GM21390 (cell line): ENCODE measurements around the gene ZER1.
"Not testable (repeated sequence)": the region's sequence is repeated elsewhere in the genome, so short reads cannot be mapped to it uniquely, and the experiment has no call there.

Source experiments
- ATAC-seq: cut with Tn5 transposase; IDR thresholded peaks from one replicate; pipeline ENCODE4 v1.9.1; 2021; ENCODE audit not compliant: unreplicated experiment

Gene ZER1

GRCh38 chr9:128788445-128788844 lies 16.7 kb upstream of the ZER1 start:
- ATAC-seq: no peak

- no peak for ATAC-seq
Measured at GRCh38 chr9:128787659-128788058, 15.9 kb upstream of the ZER1 start.

DNA sequence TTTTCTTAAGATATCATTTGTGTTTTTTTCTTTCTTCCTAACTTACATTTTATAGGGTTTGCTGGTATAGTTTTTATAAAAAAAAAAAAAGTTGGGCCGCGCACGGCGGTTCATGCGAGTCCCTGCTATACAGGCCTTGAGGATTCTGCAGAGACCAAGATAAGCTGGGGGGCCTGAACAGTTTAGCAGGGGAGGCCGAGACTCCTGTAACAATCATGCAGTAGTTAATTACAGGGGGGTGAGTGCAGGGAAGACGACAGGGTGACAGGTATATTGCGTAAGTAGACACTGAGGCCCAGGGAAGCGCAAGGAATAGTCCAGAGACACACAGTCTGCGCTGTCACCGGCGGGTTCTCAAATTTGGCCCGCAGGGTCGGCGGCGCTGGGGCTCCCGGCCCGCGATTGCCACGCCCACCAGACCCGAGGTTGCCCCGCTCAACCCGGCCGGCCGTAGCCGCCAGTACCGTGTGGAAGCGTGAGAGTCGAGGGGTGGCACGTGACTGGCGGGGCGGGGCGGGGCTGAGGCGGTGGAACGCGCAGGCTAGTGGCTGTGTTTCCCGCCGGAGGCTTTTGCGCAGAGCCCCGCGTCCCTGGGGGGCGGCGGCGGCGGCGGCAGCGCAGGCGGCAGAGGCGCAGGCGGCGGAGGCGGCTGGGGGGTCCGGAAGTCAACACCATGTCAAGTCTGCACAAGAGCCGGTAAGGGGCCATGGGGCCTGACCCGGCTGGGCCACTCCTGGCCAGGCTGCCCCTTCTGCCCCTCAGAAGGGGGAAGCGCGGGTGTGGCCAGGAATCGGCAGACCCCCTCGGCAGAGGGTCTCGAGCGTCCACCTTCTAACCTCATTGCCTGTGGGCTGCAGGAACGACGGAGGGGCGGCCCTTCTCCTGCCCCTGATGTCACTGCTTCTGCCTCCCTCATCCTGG lies 15.2 kb upstream of the ZER1 start, which contains the start of gene TBC1D13:
TSS of gene TBC1D13 (plus strand) at position 573 of the 921 bp plus-strand sequence. CDS start at position 674, 101 bp downstream.
- ATAC-seq: peak; percentile 89

GRCh38 chr9:128785427-128785826 lies 13.7 kb upstream of the ZER1 start:
- ATAC-seq: no peak

DNA sequence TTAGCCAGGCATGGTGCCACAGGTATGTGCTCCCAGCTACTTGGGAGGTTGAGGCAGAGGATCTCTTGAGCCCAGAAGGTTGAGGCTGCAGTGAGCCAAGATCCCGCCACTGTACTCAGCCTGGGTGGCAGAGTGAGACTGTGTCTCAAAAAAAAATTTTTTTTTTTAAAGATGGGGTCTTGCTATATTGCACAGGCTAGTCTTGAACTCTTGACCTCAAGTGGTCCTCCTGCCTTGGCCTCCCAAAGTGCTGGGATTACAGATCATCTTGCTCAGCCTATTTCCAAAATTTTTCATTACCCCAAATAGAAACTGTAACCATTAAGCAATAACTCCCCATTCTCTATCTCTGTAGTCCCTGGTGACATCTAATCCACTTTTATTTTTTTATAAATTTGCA lies 10.9 kb upstream of the ZER1 start:
- no peak for ATAC-seq

DNA sequence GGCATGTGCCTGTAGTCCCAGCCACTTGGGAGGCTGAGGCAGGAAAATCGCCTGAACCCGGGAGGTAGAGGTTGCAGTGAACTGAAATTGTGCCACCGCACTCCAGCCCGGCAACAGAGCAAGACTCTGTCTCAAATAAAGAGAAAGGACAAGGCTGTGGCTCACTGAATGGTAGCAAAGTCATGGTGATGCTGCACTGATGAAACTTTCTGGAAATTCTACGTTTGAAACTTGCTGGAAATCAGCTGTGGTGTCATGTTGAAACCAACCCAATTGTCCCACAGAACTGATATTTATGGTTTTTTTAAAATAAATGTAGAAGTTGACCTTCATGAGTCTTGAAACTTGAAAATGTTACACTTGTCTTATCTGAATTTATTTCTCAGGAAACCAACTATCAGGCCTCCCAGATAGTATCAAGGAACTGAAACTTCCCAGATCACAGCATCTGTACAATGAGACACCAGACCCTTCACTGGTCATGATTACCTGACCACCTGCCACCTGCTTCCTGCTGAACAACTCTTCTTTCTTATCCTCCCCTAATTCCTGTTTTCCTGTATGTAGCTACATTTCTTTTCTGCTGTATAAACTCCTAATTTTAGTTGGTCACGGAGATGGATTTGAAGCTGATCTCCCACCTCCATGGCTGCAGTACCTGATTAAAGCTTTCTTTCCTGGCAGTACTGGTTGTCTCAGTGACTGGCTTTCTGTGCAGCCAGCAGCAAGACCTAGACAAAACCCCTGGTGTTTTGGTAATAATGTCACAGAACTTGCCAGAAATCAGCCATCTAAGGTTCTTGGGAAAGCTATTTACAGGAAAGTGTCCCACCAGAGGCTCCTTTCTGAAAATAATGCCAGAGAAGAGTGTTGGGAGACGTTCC lies 9.7 kb upstream of the ZER1 start:
- ATAC-seq: no peak

GRCh38 chr9:128780093-128780492 lies 8.4 kb upstream of the ZER1 start:
- ATAC-seq: not testable (repeated sequence)

DNA sequence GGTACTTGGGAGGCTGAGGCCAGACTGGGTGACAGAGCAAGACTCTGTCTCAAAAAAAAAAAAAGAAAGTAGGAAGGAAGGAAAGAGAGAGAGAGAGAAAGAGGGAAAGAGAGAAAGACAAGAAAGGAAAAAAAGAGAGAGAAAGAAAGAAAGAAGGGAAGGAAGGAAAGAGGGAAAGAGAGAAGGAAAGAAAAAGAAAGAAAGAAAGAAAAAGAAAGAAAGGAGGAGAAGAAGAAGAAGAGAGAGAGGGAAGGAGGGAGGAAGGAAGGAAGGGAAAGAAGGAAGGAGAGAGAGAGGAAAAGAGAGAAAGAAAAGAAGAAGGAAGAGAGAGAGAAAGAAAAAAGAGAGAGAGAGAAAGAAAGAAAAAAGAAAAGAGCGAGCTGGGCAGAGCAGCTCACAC lies 3.1 kb upstream of the ZER1 start:
- ATAC-seq: no peak

DNA sequence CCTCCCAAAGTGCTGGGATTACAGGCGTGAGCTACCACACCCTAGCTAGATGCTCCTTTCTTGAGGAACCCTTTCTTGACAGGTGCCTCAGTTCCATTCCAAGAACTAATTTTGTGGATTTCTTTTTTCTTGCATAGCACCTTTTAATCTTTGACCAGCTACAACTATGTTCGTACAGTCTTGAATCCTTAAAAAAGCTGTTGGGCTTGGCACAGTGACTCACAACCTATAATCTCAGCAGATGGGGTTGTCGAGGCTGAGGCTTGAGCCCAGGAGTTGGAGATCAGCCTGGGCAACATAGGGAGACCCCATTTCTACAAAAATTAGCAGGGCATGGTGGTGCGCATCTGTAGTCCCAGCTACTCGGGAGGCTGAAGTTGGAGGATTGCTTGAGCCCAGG lies 1.3 kb upstream of the ZER1 start:
- ATAC-seq: no peak

DNA sequence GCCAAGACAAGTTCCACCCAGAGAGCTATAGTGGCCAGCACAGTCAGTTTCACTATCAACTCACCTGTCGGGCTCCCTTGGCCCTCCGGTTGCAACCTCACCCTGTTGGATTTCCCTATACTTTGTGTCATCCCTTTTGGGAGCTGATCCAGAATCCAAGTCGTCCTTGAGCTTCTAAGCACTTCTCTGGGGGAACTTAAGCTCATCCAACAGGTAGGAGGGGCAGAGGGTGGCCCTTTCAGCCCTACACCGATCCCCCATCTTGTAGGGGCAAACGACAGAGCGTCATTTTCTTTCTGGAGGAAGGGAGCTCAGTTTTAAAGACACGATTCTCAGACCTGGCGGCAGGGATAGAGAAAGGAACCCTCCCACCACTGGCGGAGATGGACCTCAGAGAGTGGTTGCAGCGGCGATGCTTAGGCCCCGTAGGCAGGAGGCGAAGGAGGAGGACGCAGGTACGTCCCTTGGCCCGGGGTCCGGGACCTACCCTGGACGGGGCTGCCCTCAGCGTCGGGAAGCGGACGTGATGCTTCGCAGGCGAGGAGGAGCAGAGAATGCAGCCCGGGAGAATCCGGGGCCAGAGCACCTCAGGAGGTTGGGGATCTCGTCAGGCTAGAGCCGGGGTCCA lies 519 bp downstream of the ZER1 start:
- peak; percentile 11 for ATAC-seq

- no peak for ATAC-seq
Measured at GRCh38 chr9:128770286-128771030, 1.3 kb downstream of the ZER1 start.

DNA sequence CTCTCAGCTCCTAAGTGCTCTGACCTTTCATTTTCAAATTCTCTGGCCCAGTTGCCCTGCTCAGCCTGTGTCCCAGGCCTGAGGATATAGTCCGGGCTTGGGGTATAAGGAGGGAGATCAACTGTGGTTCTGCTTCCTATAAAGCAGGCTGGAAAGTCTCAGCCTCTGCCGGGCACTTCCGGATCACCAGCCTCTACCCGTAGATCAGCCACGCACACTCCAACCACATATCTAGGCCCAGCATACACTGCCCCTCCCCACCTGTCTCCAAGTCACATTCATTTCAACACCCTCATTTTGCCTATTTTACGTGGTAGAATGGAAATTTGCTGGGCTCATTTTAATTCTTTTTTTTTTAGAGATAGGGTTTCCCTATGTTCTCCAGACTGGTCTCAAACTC lies 3.1 kb downstream of the ZER1 start:
- no peak for ATAC-seq

DNA sequence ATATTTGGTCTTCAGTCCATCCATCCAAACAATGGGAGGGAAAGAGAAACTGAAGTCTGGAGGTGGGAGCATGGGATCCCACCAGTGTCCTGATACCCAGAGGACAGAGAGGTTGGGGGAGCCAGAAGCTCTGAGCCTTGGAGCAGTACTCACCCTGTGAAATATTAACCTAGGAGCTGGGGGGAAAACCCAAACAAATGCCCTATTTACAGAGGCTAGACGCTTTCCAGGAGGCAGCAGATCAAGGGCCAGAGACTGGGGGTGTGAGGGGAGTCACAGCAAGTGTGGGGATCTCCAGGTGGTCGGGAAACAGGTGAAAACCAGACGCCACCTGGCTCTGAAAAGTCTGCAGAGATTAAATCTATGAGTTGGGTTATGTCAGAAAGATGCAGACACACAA lies 6.2 kb downstream of the ZER1 start:
- ATAC-seq: no peak

DNA sequence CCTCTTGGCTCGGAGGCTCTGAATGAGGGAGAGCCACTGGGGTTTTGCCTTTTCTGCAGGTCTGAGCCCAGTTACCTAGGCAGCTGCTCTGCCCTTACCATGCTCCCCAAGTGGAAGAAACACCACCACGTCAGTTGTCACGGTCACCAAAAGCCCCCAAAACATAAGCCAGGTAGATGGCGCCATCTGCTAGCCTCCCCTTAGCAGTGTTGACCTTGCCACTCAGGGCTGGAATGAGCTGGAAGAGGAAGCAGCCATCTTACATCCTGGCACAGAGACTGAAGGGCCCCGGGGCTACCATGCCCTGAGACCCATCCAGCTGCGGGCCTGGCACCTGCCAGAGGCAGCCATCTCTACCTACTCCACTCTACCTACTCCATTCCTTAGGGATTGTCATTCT lies 7.4 kb downstream of the ZER1 start:
- ATAC-seq: no peak

DNA sequence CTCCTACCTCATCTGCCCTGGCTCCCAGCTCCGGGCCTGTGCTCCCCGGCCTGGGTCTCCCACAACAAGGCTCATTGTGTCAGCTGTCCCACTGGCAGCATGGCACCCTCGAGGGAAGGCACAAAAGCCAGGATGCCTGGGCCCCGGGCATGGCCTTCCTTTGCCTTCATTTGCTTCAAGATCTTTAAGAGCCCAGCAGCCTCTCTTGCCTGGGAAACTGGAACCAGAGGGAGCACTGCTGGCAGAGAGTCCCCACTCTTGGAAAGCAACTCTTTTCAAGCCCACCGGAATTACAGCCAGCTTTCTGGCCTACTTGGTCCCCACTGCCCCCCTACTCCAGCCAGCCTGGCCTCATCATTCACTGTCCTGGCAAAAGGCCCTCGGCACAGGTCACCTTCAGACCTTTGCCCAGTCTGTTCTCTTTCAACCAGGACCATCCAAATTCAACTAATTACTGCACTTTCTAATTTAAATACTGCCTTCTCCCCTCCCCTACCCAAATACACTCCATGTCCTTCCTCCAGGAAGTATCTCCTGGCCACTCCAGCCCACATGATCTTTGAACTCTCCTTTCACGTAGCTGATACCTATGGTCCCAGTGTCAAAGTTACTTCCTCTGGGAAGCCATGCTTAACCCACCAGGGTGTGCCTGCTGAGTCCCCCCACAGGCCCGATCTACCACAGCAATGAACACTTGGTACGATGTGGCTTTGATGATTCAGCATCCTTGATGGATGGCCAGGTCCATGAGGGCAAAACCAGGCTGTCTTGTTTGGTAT lies 8.9 kb downstream of the ZER1 start:
- ATAC-seq: no peak

DNA sequence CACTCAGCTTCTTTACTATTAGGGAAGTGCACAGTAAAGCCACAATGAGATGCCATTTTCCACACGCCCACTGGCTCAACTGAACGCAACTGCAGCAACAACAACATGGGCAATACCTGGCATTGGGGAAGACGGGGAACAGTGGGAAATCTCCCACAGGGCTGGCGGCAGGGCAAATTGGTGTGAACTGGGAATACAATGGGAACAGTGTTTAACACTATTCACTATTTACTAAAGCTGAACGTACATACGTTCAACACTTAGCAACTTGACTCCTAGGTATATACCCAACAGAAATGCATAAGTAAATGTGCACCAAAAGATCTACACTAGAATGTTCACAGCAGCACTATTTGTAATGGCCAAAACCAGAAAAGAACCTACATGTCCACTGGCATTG lies 14.1 kb downstream of the ZER1 start:
- no peak for ATAC-seq

GRCh38 chr9:128753627-128754026 lies 18.1 kb downstream of the ZER1 start:
- no peak for ATAC-seq

- no peak for ATAC-seq
Measured at GRCh38 chr9:128750926-128751595, 20.7 kb downstream of the ZER1 start.

GRCh38 chr9:128747241-128747640 lies 24.5 kb downstream of the ZER1 start:
- ATAC-seq: no peak
